AG09319 (cell line): Measurements from ENCODE around the gene LRRC17.

Experiments used
- DNase-seq: peaks from one replicate; pipeline ENCODE4 v3.0.0-alpha.2; 2010; ENCODE audit warnings: low read depth; ENCODE audit errors: extremely low read depth
- CTCF ChIP-seq: IDR thresholded peaks from 2 replicates; pipeline ENCODE4 v1.5.1; 2011; ENCODE audit warnings: low read depth, mild to moderate bottlenecking, inconsistent platforms, low read length, moderate library complexity

Gene LRRC17

DNA sequence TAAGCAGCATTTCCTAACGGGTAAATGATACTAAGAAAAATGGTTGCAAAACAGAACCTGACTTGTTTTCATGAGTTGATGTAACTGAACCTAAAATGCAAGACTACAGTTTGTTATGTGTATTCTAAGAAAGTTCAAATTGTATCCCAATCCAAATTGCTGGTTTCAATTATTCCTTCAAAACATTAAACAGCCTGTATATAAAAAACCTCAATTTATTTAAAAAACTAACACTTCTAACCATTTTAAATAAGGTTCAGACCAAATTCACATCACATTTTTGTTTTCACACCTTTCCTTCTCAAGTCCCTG is 80.9 kb downstream of the LRRC17 start:
- TF ChIP-seq CTCF, result no peak
- DNase-seq, result no peak

- DNase-seq, result no peak
Measured at GRCh38 chr7:102994567-102994966, 81.8 kb downstream of the LRRC17 start.

More at GRCh38 chr7:102994567-102994966, 81.8 kb downstream of the LRRC17 start:
- TF ChIP-seq CTCF, result no peak
